Loucy (cell line): ENCODE results near the gene PDE2A.

Experiments
- H2AFZ ChIP-seq: fragments of 200-600 bp; sonication (generic); 2 replicates; pipeline ENCODE4 v1.6.0; 2016; ENCODE audit warnings: antibody characterized with exemption, mild to moderate bottlenecking, low read length, moderate library complexity
- H3F3A ChIP-seq: fragments of 200-600 bp; 2 replicates; pipeline ENCODE4 v1.6.0; 2016; ENCODE audit warnings: antibody characterized with exemption, low read depth, mild to moderate bottlenecking
- H3K27me3 ChIP-seq: fragments of 200-600 bp; sonication (generic); 2 replicates; pipeline ENCODE4 v1.6.1; 2014; ENCODE audit warnings: low read length, mild to moderate bottlenecking; ENCODE audit not compliant: insufficient read depth, poor library complexity, severe bottlenecking
- H3K36me3 ChIP-seq: fragments of 200-600 bp; sonication (generic); 2 replicates; pipeline ENCODE4 v1.6.1; 2016; ENCODE audit warnings: low read length; ENCODE audit not compliant: insufficient read depth
- H3K4me1 ChIP-seq: fragments of 200-600 bp; sonication (generic); 2 replicates; pipeline ENCODE4 v1.5.1; 2014; ENCODE audit warnings: low read length, mild to moderate bottlenecking; ENCODE audit not compliant: insufficient read depth, poor library complexity, severe bottlenecking
- H3K4me2 ChIP-seq: fragments of 200-600 bp; sonication (generic); 2 replicates; pipeline ENCODE4 v1.6.0; 2014; ENCODE audit warnings: antibody characterized with exemption, low read length, low read depth, mild to moderate bottlenecking; ENCODE audit not compliant: poor library complexity, severe bottlenecking
- H3K4me3 ChIP-seq: fragments of 200-600 bp; sonication (generic); 2 replicates; pipeline ENCODE4 v1.5.1; 2014; ENCODE audit warnings: low read length, mild to moderate bottlenecking, mixed read lengths; ENCODE audit not compliant: poor library complexity, severe bottlenecking
- H3K79me2 ChIP-seq: fragments of 200-600 bp; sonication (generic); 2 replicates; pipeline ENCODE4 v1.6.1; 2014; ENCODE audit warnings: low read length; ENCODE audit not compliant: insufficient read depth
- H3K9ac ChIP-seq: fragments of 200-600 bp; sonication (generic); 2 replicates; pipeline ENCODE4 v1.6.0; 2014; ENCODE audit warnings: mild to moderate bottlenecking, low read depth, low read length, moderate library complexity; ENCODE audit not compliant: poor library complexity, severe bottlenecking
- H3K9me2 ChIP-seq: fragments of 200-600 bp; sonication (generic); replicated peaks from 2 replicates; pipeline ENCODE4 v1.6.1; 2016; ENCODE audit warnings: low read depth, low read length, mixed read lengths
- H3K9me3 ChIP-seq: fragments of 200-600 bp; sonication (generic); 2 replicates; pipeline ENCODE4 v1.6.1; 2014; ENCODE audit warnings: mild to moderate bottlenecking, antibody characterized with exemption, low read length, low read depth; ENCODE audit not compliant: insufficient read depth
- H4K20me1 ChIP-seq: fragments of 200-600 bp; sonication (generic); 2 replicates; pipeline ENCODE4 v1.6.0; 2014; ENCODE audit warnings: antibody characterized with exemption, low read length, mild to moderate bottlenecking; ENCODE audit not compliant: insufficient read depth, poor library complexity, severe bottlenecking
- CTCF ChIP-seq: fragments of 200-600 bp; sonication (generic); conservative IDR thresholded peaks from 2 replicates; pipeline ENCODE4 v1.5.1; 2014; ENCODE audit warnings: mild to moderate bottlenecking, antibody characterized with exemption, low read length
- EZH2phosphoT487 ChIP-seq: fragments of 200-600 bp; IDR thresholded peaks from 2 replicates; pipeline ENCODE4 v1.6.1; 2018; ENCODE audit warnings: antibody characterized with exemption, mild to moderate bottlenecking, moderate library complexity, borderline replicate concordance

Gene PDE2A

GRCh38 chr11:72682858-72683243, 8.6 kb upstream of the PDE2A start:
- no peak for TF ChIP-seq EZH2phosphoT487
- TF ChIP-seq CTCF: no peak
- no peak overlapping the region for H3K4me3 ChIP-seq
- H3K9me2 ChIP-seq: no peaks in the 10 kb centered on the region
- peaks cover 13% of the 10 kb centered on the region; the same call in 1 of the 2 replicates for H3K36me3 ChIP-seq
- H3K79me2 ChIP-seq: no peaks in the 10 kb centered on the region
- H3K4me2 ChIP-seq: no peak overlapping the region
- H3K9ac ChIP-seq: no peak overlapping the region
- H2AFZ ChIP-seq: no peak overlapping the region
- H3K27me3 ChIP-seq: no peaks in the 10 kb centered on the region
- no peaks in the 10 kb centered on the region for H3K4me1 ChIP-seq
- H3K9me3 ChIP-seq: no peaks in the 10 kb centered on the region
- no peaks in the 10 kb centered on the region for H3F3A ChIP-seq
- H4K20me1 ChIP-seq: no peaks in the 10 kb centered on the region

GRCh38 chr11:72682238-72682857, 8.1 kb upstream of the PDE2A start:
- Histone ChIP-seq H3K27me3 (no peaks in the 10 kb centered on the region), H4K20me1 (no peaks in the 10 kb centered on the region), H3K4me1 (no peaks in the 10 kb centered on the region), H3K79me2 (no peaks in the 10 kb centered on the region), H3F3A (no peaks in the 10 kb centered on the region), H3K4me3 (no peak overlapping the region), H3K9me3 (no peaks in the 10 kb centered on the region), H2AFZ (no peak overlapping the region), H3K36me3 (peaks cover 8% of the 10 kb centered on the region; the same call in 1 of the 2 replicates), H3K9me2 (no peaks in the 10 kb centered on the region), H3K9ac (no peak overlapping the region), H3K4me2 (no peak overlapping the region)
- TF ChIP-seq EZH2phosphoT487: no peak
- no peak for TF ChIP-seq CTCF

- H3K9ac ChIP-seq: no peak overlapping the region
- H2AFZ ChIP-seq: no peak overlapping the region
- H3K4me1 ChIP-seq: no peaks in the 10 kb centered on the region
- H3K4me3 ChIP-seq: no peak overlapping the region
- no peak for TF ChIP-seq EZH2phosphoT487
- no peak for TF ChIP-seq CTCF
- no peak overlapping the region for H3K4me2 ChIP-seq
- no peaks in the 10 kb centered on the region; the same call in 1 of the 2 replicates for H3K36me3 ChIP-seq
- no peaks in the 10 kb centered on the region for H3K79me2 ChIP-seq
- no peaks in the 10 kb centered on the region for H3F3A ChIP-seq
- no peaks in the 10 kb centered on the region for H3K27me3 ChIP-seq
- H3K9me3 ChIP-seq: no peaks in the 10 kb centered on the region
- H3K9me2 ChIP-seq: no peaks in the 10 kb centered on the region
- no peaks in the 10 kb centered on the region for H4K20me1 ChIP-seq
These were observed 7.3 kb upstream of the PDE2A start for GRCh38 chr11:72681226-72682153.
